ENCODE results near the gene CD82. TPM values are rescaled to one million over a fixed set of nuclear protein-coding genes. Genes with fewer than 3 reads are reported as not detected.
"Not testable (repeated sequence)": the region's sequence is repeated elsewhere in the genome, so short reads cannot be mapped to it uniquely, and the experiment has no call there.

The CD82 gene
- total and polyA plus RNA-seq, 3 donors from 2014 or later: 5.0 to 13.7 (median 13.0) TPM

DNA sequence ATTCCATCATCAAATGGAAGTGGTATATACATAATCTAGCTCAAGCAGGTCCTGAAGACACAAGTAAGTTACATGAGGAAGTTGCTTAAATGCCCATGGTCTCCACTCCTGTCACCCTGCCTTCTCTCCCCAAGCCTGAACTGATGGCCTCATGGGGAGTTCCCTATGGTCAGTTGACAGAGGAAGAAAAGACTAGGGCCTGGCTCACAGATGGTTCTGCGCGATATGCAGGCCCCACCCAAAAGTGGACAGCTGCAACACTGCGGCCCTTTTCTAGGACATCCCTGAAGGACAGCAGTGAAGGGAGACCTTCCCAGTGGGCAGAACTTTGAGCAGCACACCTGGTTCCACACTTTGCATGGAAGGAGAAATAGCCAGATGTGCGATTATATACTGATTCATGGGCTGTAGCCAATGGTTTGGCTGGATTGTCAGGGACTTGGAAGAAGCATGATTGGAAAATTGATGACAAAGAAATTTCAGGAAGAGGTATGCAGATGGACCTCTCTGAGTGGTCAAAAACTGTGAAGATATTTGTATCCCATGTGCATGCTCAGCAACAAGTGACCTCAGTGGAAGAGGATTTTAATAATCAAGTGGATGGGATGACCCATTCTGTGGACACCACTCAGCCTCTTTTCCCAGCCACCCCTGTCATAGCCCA, 17.3 kb upstream of the CD82 start:
- no peaks in the 10 kb centered on the region for H3K4me1 ChIP-seq
- intact Hi-C loops (cut with DNase I; ENCODE audit: low total_unique reads): no loop called here
- 96 to 98% methylated on average over 4 of the region's 4 CpGs for WGBS, 2 donors
- H3K36me3 ChIP-seq (ENCODE audit: low read depth, missing control alignments): no peaks in the 10 kb centered on the region
- no peak for TF ChIP-seq POLR2A (IDR thresholded peaks at IDR 0.05)
- TF ChIP-seq, protein P1, sequence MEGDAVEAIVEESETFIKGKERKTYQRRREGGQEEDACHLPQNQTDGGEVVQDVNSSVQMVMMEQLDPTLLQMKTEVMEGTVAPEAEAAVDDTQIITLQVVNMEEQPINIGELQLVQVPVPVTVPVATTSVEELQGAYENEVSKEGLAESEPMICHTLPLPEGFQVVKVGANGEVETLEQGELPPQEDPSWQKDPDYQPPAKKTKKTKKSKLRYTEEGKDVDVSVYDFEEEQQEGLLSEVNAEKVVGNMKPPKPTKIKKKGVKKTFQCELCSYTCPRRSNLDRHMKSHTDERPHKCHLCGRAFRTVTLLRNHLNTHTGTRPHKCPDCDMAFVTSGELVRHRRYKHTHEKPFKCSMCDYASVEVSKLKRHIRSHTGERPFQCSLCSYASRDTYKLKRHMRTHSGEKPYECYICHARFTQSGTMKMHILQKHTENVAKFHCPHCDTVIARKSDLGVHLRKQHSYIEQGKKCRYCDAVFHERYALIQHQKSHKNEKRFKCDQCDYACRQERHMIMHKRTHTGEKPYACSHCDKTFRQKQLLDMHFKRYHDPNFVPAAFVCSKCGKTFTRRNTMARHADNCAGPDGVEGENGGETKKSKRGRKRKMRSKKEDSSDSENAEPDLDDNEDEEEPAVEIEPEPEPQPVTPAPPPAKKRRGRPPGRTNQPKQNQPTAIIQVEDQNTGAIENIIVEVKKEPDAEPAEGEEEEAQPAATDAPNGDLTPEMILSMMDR (IDR thresholded peaks at IDR 0.05): no peak
- no peak for DNase-seq
- no peaks in the 10 kb centered on the region for H3K9me3 ChIP-seq
- no peak overlapping the region for H3K27ac ChIP-seq
- no peak overlapping the region for H3K4me3 ChIP-seq
- H3K27me3 ChIP-seq: no peaks in the 10 kb centered on the region

DNA sequence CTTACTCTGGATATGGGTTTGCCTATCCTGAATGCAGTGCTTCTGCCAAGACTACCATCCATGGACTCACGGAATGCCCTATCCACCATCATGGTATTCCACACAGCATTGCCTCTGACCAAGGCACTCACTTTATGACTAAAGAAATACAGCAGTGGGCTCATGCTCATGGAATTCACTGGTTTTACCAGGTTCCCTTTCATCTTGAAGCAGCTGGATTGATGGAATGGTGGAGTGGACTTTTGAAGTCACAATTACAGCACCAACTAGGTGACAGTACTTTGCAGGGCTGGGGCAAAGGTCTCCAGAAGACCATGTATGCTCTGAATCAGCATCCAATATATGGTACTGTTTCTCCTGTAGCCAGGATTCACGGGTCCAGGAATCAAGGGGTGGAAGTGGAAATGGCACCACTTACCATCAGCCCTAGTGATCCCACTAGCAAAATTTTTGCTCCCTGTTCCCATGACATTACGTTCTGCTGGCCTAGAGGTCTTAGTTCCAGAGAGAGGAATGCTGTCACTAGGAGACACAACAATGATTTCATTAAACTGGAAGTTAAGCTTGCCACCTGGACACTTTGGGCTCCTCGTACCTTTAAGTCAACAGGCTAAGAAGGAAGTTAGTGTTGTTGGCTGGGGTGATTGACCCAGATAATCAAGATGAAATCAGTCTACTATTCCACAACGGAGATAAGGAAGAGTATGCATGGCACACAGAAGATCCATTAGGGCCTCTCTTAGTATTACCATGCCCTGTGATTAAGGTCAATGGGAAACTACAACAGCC, 16.3 kb upstream of the CD82 start:
- H3K27ac ChIP-seq; H3K4me1 ChIP-seq; intact Hi-C loops (cut with DNase I; ENCODE audit: low total_unique reads); H3K9me3 ChIP-seq; H3K4me3 ChIP-seq; H3K36me3 ChIP-seq (ENCODE audit: low read depth, missing control alignments); H3K27me3 ChIP-seq; DNase-seq: not testable (repeated sequence)
- WGBS, 2 donors: 86 to 88% methylated on average over 5 of the region's 5 CpGs

- Histone ChIP-seq H3K36me3 (ENCODE audit: low read depth, missing control alignments) (no peaks in the 10 kb centered on the region), H3K27ac (no peak overlapping the region), H3K27me3 (no peaks in the 10 kb centered on the region), H3K4me3 (no peak overlapping the region), H3K4me1 (no peaks in the 10 kb centered on the region), H3K9me3 (no peaks in the 10 kb centered on the region)
- WGBS, 2 donors: 77 to 82% methylated on average over 8 of the region's 8 CpGs
- DNase-seq: no peak
- intact Hi-C loops (cut with DNase I; ENCODE audit: low total_unique reads): no loop called here
- no peak for TF ChIP-seq POLR2A (IDR thresholded peaks at IDR 0.05)
- TF ChIP-seq, protein P1 (IDR thresholded peaks at IDR 0.05): no peak
Observed at GRCh38 chr11:44550123-44550522, 15.3 kb upstream of the CD82 start.

GRCh38 chr11:44551456-44552139, 13.9 kb upstream of the CD82 start:
- H3K4me3 ChIP-seq: no peak overlapping the region
- no peaks in the 10 kb centered on the region for H3K9me3 ChIP-seq
- TF ChIP-seq, protein P1 (IDR thresholded peaks at IDR 0.05): no peak
- no peak for TF ChIP-seq POLR2A (IDR thresholded peaks at IDR 0.05)
- DNase-seq: no peak
- WGBS, 2 donors: 92 to 97% methylated on average over 4 of the region's 4 CpGs
- intact Hi-C loops (cut with DNase I; ENCODE audit: low total_unique reads): no loop called here
- H3K27me3 ChIP-seq: no peaks in the 10 kb centered on the region
- H3K4me1 ChIP-seq: peaks cover under 1% of the 10 kb centered on the region
- no peak overlapping the region for H3K27ac ChIP-seq
- no peaks in the 10 kb centered on the region for H3K36me3 ChIP-seq (ENCODE audit: low read depth, missing control alignments)
